Measurements from ENCODE around the gene ITGB6.
"Not testable (repeated sequence)": the region's sequence is repeated elsewhere in the genome, so short reads cannot be mapped to it uniquely, and the experiment has no call there.

The ITGB6 gene

DNA sequence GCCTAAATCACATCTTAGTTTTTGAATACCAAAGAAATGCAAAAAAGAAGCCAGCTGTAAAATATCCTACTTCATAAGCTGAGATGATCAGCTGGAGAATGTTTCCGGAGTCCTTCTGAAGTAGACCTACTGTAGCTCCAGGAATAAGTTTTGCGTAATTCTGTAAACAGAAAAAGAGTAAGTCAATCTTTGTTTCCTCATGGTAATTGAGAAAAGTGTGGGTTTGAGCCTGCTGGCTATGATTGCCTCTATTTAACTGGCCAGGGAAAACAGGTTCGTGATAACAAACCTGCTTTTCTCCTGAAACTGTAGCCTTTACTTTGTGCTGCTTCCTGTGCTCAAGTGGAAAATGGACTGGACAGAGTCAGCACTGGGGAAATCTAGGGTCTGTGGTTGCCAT lies 58.2 kb downstream of the ITGB6 start:
- no peak for DNase-seq (ENCODE audit: extremely low read depth in 1 of 2, low read depth in 1 of 2)

DNA sequence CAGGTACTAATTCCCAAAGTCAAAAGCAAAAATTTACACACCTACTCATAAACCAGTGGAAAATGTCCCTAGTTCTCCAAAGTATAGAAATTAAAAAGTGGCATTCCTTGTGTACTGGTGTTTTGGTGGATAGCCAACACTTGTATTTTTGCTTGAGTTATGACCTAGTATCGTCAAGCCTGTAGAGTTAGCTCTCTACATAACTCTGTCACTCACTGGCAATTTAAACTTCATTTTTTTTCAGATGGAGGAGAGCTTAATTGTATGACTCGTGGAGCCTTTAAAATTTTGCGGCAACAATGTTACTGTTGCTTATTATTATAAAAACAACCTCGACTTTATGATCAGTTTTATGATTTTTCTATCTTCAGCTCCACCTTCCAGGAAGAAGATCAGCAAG lies 58.7 kb downstream of the ITGB6 start:
- DNase-seq (ENCODE audit: extremely low read depth in 1 of 2, low read depth in 1 of 2), result no peak

DNA sequence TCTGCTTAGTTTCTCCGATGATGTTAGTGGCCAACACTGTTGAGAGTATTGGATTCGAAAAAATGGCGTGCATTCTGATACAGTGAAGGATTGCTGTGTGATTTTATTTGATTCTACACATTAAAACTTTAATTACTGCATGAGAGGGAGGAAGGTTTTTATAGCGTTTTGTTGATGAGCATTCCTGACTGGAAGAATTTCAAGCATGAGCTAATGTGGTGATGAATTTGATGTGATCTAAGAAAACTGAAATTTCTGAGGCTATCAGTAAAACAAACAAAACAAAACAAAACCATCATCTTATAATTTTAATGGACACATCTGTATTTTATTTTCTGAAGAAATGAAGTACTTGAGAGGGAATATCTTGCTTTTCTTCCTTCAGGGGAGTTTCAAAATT lies 59.6 kb downstream of the ITGB6 start:
- DNase-seq (ENCODE audit: extremely low read depth in 1 of 2, low read depth in 1 of 2), result no peak

DNA sequence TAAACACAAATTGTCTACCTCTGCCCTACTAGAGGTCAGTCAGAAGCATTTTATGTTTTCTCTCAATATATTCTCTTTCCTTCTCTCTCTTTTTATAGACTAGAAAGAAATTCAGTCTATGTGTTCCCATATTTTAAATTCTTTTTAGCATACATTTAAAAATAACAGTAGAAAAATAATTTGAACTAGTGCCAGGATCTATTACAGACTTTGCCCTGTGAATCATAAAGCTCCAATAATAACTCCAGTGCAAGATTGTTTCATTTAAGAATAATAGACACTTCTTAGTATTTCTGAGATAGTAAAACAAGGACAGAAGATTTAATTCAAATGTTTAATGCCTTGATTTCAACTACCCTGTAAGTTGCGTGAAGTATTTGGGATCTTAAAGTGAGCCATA lies 60.1 kb downstream of the ITGB6 start:
- DNase-seq (ENCODE audit: extremely low read depth in 1 of 2, low read depth in 1 of 2), result no peak

DNA sequence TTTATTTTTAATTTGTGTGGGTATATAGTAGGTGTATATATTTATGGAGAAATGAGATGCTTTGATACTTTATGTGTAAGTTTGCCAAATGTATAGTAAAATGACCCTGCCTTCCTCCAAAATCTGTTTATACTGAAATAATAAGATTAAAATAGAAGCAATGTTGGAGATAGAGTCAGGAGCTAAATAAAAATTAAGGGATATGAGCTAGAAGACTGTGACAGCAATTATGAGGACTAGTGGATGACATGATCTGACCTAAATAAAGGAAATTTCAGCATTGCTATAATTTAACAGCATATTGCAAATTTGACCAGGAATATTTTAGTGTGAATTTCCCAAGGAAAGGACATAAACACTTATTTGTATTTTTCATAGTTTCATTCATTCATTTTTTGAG lies 60.7 kb downstream of the ITGB6 start:
- no peak for DNase-seq (ENCODE audit: extremely low read depth in 1 of 2, low read depth in 1 of 2)

DNA sequence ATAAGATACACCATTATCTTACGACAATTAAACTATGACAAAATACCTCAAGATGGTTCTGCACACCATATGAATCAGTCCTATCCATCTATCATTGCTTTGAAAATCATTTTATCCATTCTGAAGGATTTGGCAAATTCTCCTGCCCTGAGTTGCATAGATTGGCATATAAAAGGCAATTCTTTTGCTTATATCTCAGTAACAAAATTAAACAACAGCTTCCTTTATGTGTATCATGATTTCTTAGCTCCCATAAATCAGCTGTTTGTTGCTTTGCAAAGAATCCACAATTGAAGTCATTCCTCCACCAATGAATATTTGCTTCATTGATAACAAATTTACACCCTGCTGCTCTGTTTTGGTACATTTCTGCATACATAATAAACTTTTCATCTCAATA lies 61.7 kb downstream of the ITGB6 start:
- DNase-seq (ENCODE audit: extremely low read depth in 1 of 2, low read depth in 1 of 2), result no peak

DNA sequence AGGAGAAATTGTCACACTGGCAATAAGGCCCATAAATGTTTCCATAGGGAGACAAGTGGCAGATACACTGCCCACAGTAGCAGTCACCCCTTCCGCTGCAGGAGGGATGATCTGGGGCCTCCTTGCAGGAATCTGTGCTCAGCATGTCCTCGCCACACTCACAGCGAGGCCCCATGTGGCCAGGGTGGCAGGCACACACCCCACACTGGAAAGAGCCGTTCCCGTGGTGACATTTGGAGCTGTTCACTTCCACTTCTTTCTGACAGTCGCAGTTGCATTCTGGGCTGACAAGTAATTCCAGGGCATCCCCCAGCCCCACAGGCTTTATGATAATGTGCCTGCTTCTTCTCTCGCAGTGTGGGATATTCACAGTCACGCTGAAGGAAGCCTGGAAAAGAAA lies 62.6 kb downstream of the ITGB6 start:
- no peak for DNase-seq (ENCODE audit: extremely low read depth in 1 of 2, low read depth in 1 of 2)

DNA sequence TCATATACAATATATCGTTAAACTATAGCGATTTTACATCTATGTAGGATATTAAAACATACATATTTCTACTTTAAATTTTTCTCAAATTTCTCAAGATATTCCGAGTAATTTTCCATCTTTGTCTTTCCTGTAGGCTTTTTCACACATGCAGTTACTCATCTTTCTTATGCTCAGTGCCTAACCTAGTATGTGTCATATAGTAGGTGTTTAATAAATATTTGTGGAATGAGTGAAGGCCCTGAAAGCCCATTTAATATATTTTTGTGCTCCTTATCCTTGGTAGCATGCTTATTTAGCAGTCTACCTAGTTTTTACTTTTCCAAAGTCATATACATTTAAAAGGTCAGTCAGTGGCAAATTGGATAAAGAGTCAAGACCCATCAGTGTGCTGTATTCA lies 67.3 kb downstream of the ITGB6 start:
- DNase-seq (ENCODE audit: extremely low read depth in 1 of 2, low read depth in 1 of 2), result no peak

DNA sequence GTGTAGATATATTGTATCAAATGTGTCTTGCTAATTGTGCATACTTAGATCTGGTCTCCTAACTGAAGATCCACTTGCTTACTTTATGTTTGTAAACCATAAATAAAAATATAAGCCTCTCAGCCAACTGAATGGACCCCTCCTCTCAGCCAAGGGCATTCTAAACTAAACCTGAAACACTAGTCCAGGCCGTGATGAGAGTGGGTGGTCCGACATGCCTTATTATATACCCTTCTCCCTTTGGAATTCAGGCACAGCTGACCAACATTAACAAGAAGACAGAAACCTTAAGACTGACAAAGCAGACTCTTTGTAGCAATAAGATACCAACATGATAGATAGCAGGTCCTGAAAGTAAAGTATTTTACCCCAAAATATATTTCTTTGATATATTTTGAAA lies 73.3 kb downstream of the ITGB6 start:
- DNase-seq (ENCODE audit: extremely low read depth in 1 of 2, low read depth in 1 of 2), result no peak

DNA sequence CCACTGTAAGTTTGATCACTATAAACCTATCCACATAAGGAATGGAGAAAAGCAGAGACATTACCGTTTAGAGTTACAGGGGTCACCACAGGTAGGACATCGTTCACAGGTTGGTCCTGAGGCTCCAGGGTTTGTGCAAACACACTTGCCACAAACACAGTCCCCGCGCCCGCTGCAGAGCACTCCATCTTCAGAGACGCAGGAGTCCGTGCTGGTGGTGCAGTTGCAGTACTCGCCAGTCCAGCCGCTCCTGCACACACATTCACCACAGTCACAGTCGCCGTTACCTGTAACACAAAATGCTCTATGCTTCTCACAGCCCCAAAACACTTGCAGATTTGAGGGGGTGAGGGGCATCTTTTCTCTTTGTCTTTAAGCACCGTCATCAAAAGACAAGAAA lies 73.8 kb downstream of the ITGB6 start:
- DNase-seq (ENCODE audit: extremely low read depth in 1 of 2, low read depth in 1 of 2), result no peak

DNA sequence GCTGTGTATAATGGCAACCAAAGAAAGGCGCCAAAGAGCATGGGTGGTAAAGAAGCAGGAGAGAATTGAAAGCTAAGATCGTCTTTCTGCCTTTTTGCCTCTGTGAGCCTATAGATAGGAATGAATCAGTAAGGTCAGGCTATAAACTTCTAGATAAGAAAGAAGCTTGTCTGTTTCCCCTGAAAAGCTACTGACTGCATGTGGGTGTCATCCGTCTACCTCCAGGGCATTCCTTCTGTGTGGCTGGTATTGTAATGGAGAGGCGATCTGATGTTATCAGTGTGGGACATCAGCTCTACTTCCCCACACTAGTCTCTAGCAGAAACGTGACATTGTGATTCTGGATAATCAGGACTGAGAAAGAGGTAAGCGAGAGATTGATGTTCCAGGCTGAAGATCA lies 74.2 kb downstream of the ITGB6 start:
- no peak for DNase-seq (ENCODE audit: extremely low read depth in 1 of 2, low read depth in 1 of 2)

DNA sequence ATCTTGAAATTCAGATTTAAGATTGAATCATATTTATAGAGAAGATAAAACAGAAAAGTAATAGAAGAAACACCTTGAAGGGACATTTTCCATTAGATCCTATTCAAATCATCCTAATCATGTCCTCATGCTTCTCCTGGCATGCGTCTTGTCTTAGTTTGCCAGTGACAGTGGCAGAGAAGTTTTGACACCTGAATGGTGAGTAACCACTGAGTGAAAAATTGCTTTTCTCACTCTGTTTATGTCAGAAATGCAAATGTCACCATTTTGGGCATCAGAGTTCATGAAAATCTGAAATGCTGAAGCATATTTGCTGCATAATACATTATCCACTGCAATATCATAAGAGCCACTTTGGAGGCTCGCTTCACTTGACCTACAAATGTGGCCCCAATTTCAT lies 74.7 kb downstream of the ITGB6 start:
- no peak for DNase-seq (ENCODE audit: extremely low read depth in 1 of 2, low read depth in 1 of 2)

DNA sequence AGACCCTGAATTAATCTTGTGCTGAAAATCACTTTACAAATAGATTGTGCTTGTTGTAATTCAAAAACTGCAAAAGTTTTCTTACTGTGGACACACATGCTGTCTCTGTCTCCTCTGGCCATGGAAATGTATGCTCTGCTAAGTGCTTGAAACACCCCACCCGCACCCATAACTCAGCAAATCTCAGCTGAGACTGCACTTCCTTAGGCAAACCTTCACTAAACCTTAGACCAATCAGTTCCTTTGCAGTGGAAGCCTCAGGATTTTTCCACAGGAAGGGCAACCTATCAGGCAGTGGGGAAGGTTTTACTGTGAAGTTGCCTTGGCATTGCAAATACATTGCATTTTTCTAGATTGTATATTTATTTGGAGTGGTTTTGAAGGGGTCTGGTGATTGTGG lies 75.5 kb downstream of the ITGB6 start:
- DNase-seq (ENCODE audit: extremely low read depth in 1 of 2, low read depth in 1 of 2), result no peak

DNA sequence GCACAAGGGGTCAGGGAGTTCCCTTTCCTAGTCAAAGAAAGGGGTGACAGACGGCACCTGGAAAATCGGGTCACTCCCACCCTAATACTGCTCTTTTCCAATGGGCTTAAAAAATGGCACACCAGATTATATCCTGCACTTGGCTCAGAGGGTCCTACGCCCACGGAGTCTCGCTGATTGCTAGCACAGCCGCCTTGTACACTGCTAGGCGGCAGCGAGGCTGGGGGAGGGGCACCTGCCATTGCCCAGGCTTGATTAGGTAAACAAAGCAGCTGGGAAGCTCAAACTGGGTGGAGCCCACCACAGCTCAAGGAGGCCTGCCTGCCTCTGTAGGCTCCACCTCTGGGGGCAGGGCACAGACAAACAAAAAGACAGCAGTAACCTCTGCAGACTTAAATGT lies 85.4 kb downstream of the ITGB6 start:
- not testable (repeated sequence) for DNase-seq (ENCODE audit: extremely low read depth in 1 of 2, low read depth in 1 of 2)

DNA sequence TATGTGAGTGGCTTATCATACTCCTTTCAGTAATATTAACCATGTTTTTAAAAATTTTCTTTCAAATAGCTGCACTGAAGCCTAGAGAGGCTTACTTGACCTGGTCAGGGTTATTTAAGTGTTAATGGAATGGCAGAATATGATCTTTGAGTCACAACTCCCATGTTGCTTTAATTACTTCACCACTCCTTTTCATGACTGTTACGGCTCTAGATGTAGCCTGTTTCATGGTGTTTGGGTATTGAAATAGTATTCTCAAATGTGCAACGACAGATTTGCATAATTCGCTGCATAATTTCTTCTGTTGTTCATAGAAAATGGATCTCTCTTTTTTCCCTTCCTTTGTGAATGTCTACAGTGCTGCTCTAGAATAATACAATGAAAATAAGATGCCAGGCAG lies 86.1 kb downstream of the ITGB6 start:
- DNase-seq (ENCODE audit: extremely low read depth in 1 of 2, low read depth in 1 of 2), result no peak

DNA sequence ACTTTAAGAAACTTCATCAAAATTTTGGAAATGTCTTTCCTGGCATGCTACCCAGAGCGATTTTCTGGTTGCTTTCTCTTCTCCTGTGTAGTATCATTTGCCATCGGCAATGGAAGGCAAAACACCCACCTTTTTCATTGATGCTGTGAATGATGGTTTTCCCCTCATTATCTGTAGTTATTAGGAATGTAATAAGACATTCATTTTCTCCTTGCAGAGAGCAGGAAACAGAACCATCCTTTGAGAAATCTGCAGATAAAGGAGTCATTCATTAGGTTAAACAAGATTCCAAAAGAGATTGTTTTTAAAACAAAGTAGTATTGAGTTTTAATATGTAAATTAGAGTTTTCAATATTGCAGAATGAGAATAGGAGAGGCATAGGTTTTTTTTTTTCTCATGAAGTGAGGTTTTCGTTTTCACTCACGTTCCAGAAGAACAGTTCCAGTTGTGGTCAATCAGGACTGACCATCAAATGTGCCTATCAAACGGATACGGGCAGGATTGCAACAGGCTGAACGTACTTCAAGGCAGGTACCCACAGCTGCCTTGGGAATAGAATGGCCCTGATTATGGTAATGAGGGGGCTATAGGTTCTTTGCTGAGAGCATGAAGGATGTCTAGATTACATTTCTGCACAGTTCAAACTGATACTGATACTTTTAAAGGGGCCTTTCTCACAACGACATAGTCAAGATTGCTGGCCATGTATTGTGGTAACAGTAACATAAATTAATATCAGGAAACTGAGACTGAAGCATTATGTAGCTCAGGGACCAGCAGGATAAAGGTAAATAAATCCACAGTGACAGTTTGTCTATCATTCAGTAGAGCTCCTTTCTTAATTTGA lies 87.9 kb downstream of the ITGB6 start:
- no peak for DNase-seq (ENCODE audit: extremely low read depth in 1 of 2, low read depth in 1 of 2)

DNA sequence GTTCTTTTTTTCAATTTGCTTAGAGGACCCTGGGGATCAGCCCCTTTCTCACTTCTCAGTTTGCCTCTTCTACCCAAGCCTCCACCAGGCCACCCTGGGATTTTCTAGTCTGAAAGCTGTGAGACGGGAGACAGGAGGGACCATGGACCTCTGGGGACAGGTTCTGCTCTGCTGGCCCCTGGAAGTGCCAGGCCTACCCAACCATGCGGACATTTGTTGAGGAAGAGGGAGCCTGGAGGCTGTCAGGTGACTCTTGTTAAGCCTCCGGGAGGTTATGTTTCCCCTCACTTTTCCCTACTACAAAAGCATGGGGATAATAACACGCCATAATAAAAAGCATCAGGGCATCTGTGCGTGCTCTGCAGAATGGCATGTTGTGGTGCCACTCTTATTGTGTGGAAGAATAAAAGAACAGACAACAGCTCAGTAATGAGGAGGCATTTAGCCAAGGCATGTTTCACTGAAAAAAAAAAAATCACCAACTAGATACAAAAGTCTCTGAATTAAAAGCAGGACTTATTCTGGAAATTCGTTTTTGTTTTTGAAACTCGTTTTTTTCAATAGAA lies 89.3 kb downstream of the ITGB6 start:
- no peak for DNase-seq (ENCODE audit: extremely low read depth in 1 of 2, low read depth in 1 of 2)

DNA sequence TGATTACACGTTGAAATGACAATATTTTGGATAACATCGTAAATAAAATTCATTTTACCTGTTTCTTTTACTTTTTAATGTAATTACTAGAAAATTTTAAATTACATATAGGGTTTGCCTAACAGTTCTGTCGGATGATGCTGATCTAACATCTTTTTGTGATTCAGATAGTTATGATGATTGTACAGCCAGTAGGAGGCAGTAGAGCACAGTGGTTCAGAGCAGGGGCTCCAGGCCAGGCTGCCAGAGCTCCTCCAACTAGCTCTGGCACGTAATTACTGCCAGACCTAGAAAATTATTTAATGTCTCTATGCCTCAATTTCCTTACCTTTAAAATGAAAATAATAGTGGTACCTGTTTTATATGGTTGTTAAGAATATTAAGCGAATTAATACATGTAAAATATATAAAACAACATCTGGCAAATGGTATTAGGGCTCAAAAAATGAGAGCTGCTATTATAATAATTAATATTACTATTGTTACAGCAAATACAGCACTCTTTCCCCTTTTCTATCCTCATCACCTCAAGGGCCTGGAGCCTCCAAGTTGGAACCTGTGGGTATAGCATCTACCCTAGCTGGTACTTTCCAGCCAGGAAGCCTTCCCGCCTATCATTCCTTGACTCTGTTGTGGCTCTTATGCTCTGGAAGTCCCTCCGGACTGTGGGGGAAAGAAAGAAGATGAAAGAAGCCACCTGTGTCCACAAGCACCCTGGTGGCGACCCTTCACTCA lies 90.0 kb downstream of the ITGB6 start:
- peak; percentile 1 to 5 for DNase-seq (ENCODE audit: extremely low read depth in 1 of 2, low read depth in 1 of 2)

DNA sequence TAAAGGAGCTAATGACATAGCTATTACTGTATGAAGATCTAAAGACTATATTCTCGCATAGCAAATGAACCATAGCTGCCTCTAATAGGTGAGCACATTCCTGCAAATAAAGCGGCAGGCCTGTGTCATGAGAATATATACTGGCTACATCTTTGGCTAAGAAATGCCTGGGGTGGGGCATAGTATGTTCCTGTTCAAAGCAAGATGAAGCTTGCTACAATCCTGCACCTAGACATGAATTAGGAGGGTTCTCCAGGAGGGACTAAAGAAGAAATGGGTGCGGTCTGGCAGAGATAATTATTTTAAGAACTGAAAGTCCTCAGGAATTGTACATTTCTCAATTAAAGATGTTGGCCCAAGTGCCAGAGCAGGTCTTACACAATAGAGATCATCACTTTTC lies 90.8 kb downstream of the ITGB6 start:
- DNase-seq (ENCODE audit: extremely low read depth in 1 of 2, low read depth in 1 of 2), result no peak

DNA sequence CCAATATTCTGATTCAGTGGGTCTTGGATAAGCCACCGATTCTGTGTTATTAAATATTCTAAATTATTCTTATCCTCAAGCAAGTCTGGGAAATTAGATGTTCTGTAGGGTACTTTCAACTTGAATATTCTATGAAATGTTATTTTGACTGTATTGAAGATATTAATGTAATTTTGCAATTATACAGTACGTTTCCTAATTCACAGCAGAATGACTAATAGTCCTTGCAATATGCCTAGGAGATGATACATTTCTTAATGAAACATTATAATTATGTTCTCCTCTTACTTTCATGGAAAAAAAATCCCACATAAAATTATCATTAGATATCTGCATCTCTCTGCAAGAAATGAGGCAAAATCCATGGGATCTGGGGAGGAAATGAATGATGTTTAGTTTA lies 91.4 kb downstream of the ITGB6 start:
- DNase-seq (ENCODE audit: extremely low read depth in 1 of 2, low read depth in 1 of 2), result no peak

DNA sequence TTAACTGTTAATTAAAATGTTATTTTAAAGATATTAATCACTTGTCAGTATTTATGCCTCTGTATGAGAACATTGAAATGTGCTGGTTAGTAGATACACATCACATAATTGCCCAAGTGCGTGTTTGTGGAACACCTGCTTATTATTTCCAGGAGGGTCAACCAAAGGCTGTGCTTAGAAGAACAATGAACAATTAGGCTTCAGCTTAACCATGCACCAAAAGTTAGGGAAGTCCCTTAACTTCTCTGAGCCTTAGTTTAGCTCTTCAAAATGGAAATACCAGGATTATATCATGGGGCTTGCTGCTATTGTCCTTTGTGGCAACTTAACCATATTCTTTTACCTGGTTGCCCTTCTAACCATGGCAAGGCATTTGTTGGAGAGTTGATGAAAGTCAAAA lies 94.7 kb downstream of the ITGB6 start:
- DNase-seq (ENCODE audit: extremely low read depth in 1 of 2, low read depth in 1 of 2), result no peak

DNA sequence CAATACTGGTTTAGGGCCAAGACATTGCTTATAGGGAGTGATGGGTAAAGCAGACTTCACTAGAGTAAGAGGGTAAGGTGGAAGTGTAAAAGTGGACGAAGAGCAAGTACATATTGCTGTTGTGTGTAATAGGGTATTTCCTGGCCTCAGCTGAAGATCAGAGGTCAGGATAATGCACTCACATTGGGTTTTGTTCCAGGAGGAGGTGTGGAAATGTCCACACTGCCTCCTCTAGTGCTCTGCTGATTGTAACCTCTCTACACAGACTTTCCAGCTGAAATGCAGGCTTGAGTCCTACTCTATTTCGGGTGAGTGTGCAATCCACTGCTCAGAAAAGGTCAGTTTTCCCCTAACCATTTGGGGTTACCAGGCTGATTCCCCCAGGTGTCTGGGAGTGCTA lies 96.0 kb downstream of the ITGB6 start:
- DNase-seq (ENCODE audit: extremely low read depth in 1 of 2, low read depth in 1 of 2), result no peak
